Lung (tissue), 16 donors: Measurements from ENCODE around the gene USP27X. TPM values are rescaled to one million over a fixed set of nuclear protein-coding genes. Genes with fewer than 3 reads are reported as not detected.

Experiments used
- ATAC-seq: fragments of 200-7000 bp; cut with Tn5 transposase; one replicate; pipeline ENCODE4 v1.9.1; 2020; ENCODE audit warnings: moderate number of reproducible peaks; ENCODE audit not compliant: insufficient read depth, low FRiP score
- DNase-seq, 3 donors: peaks; one replicate each; pipeline ENCODE4 v3.0.0-alpha.2; 2013 to 2017
- H3K27ac ChIP-seq, 2 donors: one replicate each; pipeline ENCODE4 v1.5.1; 2013; ENCODE audit warnings: mild to moderate bottlenecking in 2 of 2, moderate library complexity in 2 of 2, control low read depth in 1 of 2, inconsistent platforms in 1 of 2, low read depth in 1 of 2, low read length in 1 of 2
- H3K27me3 ChIP-seq, 3 donors: one replicate each; pipeline ENCODE4 v1.5.1; 2013; ENCODE audit warnings: low read length in 2 of 3; ENCODE audit not compliant: control insufficient read depth in 3 of 3, insufficient read depth in 3 of 3
- H3K36me3 ChIP-seq, 4 donors: one replicate each; pipeline ENCODE4 v1.5.1; 2013; ENCODE audit warnings: low read length in 4 of 4, mild to moderate bottlenecking in 1 of 4, moderate library complexity in 1 of 4; ENCODE audit not compliant: control insufficient read depth in 4 of 4, insufficient read depth in 4 of 4
- H3K4me1 ChIP-seq, 5 donors: one replicate each; pipeline ENCODE4 v1.5.1; 2013; ENCODE audit warnings: low read length in 5 of 5, mild to moderate bottlenecking in 2 of 5, moderate library complexity in 1 of 5; ENCODE audit not compliant: control insufficient read depth in 5 of 5, insufficient read depth in 5 of 5
- H3K4me3 ChIP-seq: one replicate; pipeline ENCODE4 v1.5.1; 2013; ENCODE audit warnings: mild to moderate bottlenecking, control low read depth, moderate library complexity
- H3K9ac ChIP-seq, 2 donors: one replicate each; pipeline ENCODE4 v1.5.1; 2013; ENCODE audit warnings: low read length in 2 of 2, control low read depth in 1 of 2; ENCODE audit not compliant: insufficient read depth in 1 of 2
- H3K9me3 ChIP-seq, 4 donors: one replicate each; pipeline ENCODE4 v1.5.1; 2013; ENCODE audit warnings: low read length in 3 of 4, mild to moderate bottlenecking in 1 of 4, moderate library complexity in 1 of 4; ENCODE audit not compliant: control insufficient read depth in 4 of 4, insufficient read depth in 3 of 4
- WGBS, 2 donors: extraction: QIAGEN DNeasy Blood & Tissue Kit; methylation state at CpG; one replicate each; pipeline ENCODE4 v1.1.7; 2013; 5-methylcytosine and 5-hydroxymethylcytosine counted together
- long read RNA-seq, 5 donors: transcript quantifications; one replicate each; lab custom pipeline, GENCODE V29; 2026
- polyA plus RNA-seq, 2 donors: library from polyadenylated mRNA; stranded (reverse); fragments of 200-250 nt; gene quantifications; one replicate each; pipeline ENCODE4 v1.2.1, GENCODE V29; 2013
- total RNA-seq, 2 donors: library from RNA; depleted of rRNA in 1 of 2; stranded (reverse); fragments of >200 nt in 1 of 2; gene quantifications; one replicate each; pipeline ENCODE4 v1.2.1, GENCODE V29; 2014 to 2021
- TF ChIP-seq, protein P1 (sequence below): IDR thresholded peaks from 2 replicates; pipeline ENCODE4 v1.5.1; 2012; ENCODE audit warnings: mild to moderate bottlenecking; ENCODE audit errors: control extremely low read depth, extremely low read depth
- donor health status: control.
- donor health status: control.
- donor health status: Bipolar disorder and iron deficiency.
- donor health status: healthy.
- donor health status: DM: yes; HTN: yes; CAD: no.

Gene USP27X
- total RNA-seq (1 to 10 TPM; 4.3 to 5.0 TPM), polyA plus RNA-seq (1 to 10 TPM; 2.0 to 3.5 TPM)
- long read RNA-seq, donor 1, transcript USP27X-201 (1 exons, 2,618 nt), result major isoform, 9 of 9 reads
- long read RNA-seq, donor 1, partial matches to known transcripts, result 0 of 9 reads
- long read RNA-seq, donor 1, other reads (novel, unspliced or antisense), result 0 of 9 reads
- long read RNA-seq, donor 2, transcript USP27X-201 (1 exons, 2,618 nt), result major isoform, 7 of 7 reads
- long read RNA-seq, donor 2, partial matches to known transcripts, result 0 of 7 reads
- long read RNA-seq, donor 2, other reads (novel, unspliced or antisense), result 0 of 7 reads
- long read RNA-seq, donor 3, partial matches to known transcripts, result 0 of 4 reads
- long read RNA-seq, donor 3, other reads (novel, unspliced or antisense), result 0 of 4 reads
- long read RNA-seq, donor 4, transcript USP27X-201 (1 exons, 2,618 nt), result major isoform, 8 of 8 reads
- long read RNA-seq, donor 4, partial matches to known transcripts, result 0 of 8 reads
- long read RNA-seq, donor 4, other reads (novel, unspliced or antisense), result 0 of 8 reads
- long read RNA-seq, donor 5, transcript USP27X-201 (1 exons, 2,618 nt), result major isoform, 10 of 10 reads
- long read RNA-seq, donor 5, partial matches to known transcripts, result 0 of 10 reads
- long read RNA-seq, donor 5, other reads (novel, unspliced or antisense), result 0 of 10 reads

DNA sequence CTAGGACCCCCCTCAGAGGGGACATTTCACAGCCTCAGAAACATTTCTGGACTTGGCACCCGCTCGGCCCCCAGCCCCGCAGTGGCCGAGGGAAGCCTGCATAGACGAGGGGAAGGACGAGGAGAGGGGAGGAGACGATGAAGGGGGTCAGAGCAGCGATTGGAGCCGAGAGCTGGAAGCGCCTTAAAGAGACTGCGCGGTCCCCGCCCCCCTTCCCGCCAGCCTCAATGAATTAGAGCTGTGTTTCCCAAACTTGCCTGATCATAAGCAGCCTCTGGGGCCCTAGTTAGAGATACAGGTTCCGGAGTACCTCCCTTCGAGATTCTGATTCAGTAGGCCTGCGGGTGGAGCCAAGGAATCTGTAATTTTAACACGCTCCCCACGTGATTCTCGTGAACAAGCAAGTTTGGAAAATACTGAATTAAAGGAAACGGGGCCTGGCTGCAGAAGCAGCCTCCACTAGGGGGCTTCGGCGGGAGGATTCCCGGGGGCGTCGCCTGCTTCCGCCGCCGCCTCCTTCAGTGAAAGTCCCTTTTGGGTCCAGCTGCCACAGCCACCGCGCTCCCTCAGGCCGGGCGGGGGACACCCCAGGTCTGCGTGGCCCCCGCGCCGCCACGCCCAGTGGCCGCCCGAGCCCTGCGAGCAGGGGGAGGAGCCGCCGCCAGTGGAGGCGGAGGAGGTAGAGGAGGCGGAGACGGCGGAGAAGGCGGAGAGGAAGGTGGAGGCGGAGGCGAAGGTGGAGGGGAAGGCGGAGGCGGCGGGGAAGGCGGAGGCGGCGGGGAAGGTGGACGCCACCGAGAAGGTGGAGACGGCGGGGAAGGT, at the start of gene USP27X:
Gene USP27X (plus strand): TSS at position 651 of the 822 bp plus-strand sequence. CDS start 824 bp downstream, outside the sequence.
- no peaks in the 10 kb centered on the region for H3K36me3 ChIP-seq
- TF ChIP-seq, protein P1, sequence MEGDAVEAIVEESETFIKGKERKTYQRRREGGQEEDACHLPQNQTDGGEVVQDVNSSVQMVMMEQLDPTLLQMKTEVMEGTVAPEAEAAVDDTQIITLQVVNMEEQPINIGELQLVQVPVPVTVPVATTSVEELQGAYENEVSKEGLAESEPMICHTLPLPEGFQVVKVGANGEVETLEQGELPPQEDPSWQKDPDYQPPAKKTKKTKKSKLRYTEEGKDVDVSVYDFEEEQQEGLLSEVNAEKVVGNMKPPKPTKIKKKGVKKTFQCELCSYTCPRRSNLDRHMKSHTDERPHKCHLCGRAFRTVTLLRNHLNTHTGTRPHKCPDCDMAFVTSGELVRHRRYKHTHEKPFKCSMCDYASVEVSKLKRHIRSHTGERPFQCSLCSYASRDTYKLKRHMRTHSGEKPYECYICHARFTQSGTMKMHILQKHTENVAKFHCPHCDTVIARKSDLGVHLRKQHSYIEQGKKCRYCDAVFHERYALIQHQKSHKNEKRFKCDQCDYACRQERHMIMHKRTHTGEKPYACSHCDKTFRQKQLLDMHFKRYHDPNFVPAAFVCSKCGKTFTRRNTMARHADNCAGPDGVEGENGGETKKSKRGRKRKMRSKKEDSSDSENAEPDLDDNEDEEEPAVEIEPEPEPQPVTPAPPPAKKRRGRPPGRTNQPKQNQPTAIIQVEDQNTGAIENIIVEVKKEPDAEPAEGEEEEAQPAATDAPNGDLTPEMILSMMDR, result no peak
- H3K4me3 ChIP-seq, result peak within 1 kb of the TSS; percentile 43
- H3K27ac ChIP-seq, result peak within 1 kb of the TSS; percentile 64 to 83
- DNase-seq, result peak; percentile 88 to 92 (median 91)
- H3K9me3 ChIP-seq, result peaks cover 0 to 2% (median 0%) of the 10 kb centered on the region in 4 donors
- peak within 1 kb of the TSS in 1 of 2 donors; percentile 64 for H3K9ac ChIP-seq
- H3K27me3 ChIP-seq, result peaks cover 0 to 3% (median 0%) of the 10 kb centered on the region in 3 donors
- ATAC-seq, result peak; percentile 89
- WGBS, 2 donors, result 0 to 35% methylated on average over 45 to 60 of the region's 60 CpGs
- H3K4me1 ChIP-seq, result peaks cover 0 to 11% (median 3%) of the 10 kb centered on the region in 5 donors

DNA sequence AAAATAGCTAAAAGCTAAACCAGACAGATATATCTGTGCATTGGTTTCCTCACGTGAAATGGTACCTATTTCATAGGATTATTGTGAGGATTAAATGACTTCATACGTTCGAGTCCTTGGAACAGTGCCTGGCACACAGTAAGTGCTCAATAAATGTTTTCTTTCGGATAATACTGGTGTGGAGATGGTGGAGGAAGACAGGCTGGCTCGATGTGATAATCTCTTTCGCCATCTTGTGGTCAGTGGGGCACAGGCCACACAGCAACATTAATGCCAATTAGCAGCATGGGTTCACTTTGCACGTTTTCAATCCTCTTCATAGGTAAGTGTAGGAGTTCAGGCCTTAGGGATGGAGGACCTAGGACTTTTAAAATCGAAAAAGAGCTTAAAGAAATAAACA, 40.9 kb upstream of the USP27X start:
- peak; percentile 35 to 59 (median 50) for DNase-seq
- Histone ChIP-seq H3K9ac (no peak overlapping the region), H3K4me3 (no peak overlapping the region), H3K27me3 (peaks cover 0 to 10% (median 0%) of the 10 kb centered on the region in 3 donors), H3K27ac (no peak overlapping the region), H3K9me3 (no peaks in the 10 kb centered on the region), H3K36me3 (no peaks in the 10 kb centered on the region), H3K4me1 (peaks cover 0 to 2% (median 0%) of the 10 kb centered on the region in 5 donors)
- ATAC-seq, result no peak
- TF ChIP-seq, protein P1, result peak; percentile 58
- WGBS, 2 donors, result 14 to 24% methylated on average over 8 of the region's 8 CpGs

DNA sequence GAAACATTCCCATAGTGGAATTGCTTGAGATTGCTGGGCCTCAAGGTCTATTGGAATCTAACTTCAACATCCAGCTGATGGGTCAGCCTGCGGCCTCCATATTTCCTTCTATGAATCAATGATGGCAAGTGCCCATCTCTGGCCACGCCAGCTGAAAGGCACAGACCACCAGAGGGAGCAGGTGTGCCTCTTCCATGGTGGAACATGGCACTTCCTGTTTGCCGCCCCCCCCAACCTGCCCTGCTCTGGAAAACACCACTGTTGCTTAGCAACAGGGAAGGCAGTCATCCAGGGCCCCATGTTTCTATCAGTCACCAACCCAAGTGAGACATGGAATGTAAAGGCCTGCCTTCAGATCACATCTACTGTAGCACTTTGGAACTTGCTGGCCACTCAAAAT, 38.6 kb upstream of the USP27X start:
- no peaks in the 10 kb centered on the region for H3K36me3 ChIP-seq
- no peaks in the 10 kb centered on the region for H3K9me3 ChIP-seq
- DNase-seq (peak; percentile 72 to 80 (median 75)), ATAC-seq (peak; percentile 31)
- 38 to 42% methylated on average over 3 of the region's 3 CpGs for WGBS, 2 donors
- peaks cover 0 to 7% (median 0%) of the 10 kb centered on the region in 3 donors for H3K27me3 ChIP-seq
- H3K4me3 ChIP-seq, result no peak overlapping the region
- peaks cover 0 to 8% (median 0%) of the 10 kb centered on the region in 5 donors for H3K4me1 ChIP-seq
- H3K9ac ChIP-seq, result no peak overlapping the region
- no peak overlapping the region for H3K27ac ChIP-seq
- TF ChIP-seq, protein P1, result peak; percentile 3
